ENCODE measurements around the gene OR2T35. TPM values are rescaled to one million over a fixed set of nuclear protein-coding genes. Genes with fewer than 3 reads are reported as not detected.

OR2T35 gene
- total RNA-seq, 3 donors from 2014 or later: not detected

GRCh38 chr1:248599396-248599795, 45.7 kb downstream of the OR2T35 start:
- H3K4me3 ChIP-seq: no peak overlapping the region
- H3K9me3 ChIP-seq: no peaks in the 10 kb centered on the region
- no peaks in the 10 kb centered on the region for H3K36me3 ChIP-seq (ENCODE audit: low read depth)
- DNase-seq: no peak
- no peak for TF ChIP-seq CTCF (IDR thresholded peaks at IDR 0.05)
- no peaks in the 10 kb centered on the region for H3K4me1 ChIP-seq (ENCODE audit: low read depth)
- intact Hi-C loops (cut with DNase I, micrococcal nuclease): no loop called here
- ATAC-seq: no peak

DNA sequence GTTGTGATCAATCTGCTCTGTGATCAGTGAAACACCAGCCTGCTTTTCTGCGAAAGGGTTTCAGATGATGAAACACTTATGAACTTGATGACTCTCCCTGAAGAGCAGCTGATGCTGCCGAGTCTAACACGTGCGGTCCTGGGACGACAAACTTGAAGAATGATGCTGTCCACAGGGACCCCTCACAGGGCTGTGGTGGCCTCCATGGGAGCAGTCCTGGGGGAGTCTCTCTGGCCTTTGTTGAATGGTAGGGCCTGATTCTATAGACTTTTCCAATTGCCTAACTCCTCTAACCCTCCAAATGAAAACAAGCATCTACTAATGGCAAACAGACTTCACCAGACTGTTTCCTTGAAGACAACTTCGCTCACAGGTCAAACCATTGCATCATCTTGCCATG, 47.5 kb downstream of the OR2T35 start, which contains the start of gene OR2T10:
OR2T10 (minus strand) TSS at position 112 of the 400 bp plus-strand sequence. CDS start 3,932 bp downstream, outside the sequence.
- DNase-seq (no peak), ATAC-seq (no peak)
- Histone ChIP-seq H3K36me3 (ENCODE audit: low read depth) (no peaks in the 10 kb centered on the region), H3K4me3 (no peak within 1 kb of the TSS), H3K4me1 (ENCODE audit: low read depth) (no peaks in the 10 kb centered on the region), H3K9me3 (no peaks in the 10 kb centered on the region)
- intact Hi-C loops (cut with DNase I, micrococcal nuclease): no loop called here
- no peak for TF ChIP-seq CTCF (IDR thresholded peaks at IDR 0.05)

- no peak for TF ChIP-seq CTCF (IDR thresholded peaks at IDR 0.05)
- Histone ChIP-seq H3K4me1 (ENCODE audit: low read depth) (no peaks in the 10 kb centered on the region), H3K9me3 (no peaks in the 10 kb centered on the region), H3K4me3 (no peak overlapping the region), H3K36me3 (ENCODE audit: low read depth) (no peaks in the 10 kb centered on the region)
- ATAC-seq: no peak
- no peak for DNase-seq
- intact Hi-C loops (cut with DNase I, micrococcal nuclease): no loop called here
Measured at GRCh38 chr1:248596615-248597014, 48.5 kb downstream of the OR2T35 start.

GRCh38 chr1:248593226-248593625, 51.9 kb downstream of the OR2T35 start:
- no peak for DNase-seq
- Histone ChIP-seq H3K36me3 (ENCODE audit: low read depth) (no peaks in the 10 kb centered on the region), H3K9me3 (no peaks in the 10 kb centered on the region), H3K4me1 (ENCODE audit: low read depth) (no peaks in the 10 kb centered on the region), H3K4me3 (no peak overlapping the region)
- intact Hi-C loops (cut with DNase I, micrococcal nuclease): no loop called here
- no peak for ATAC-seq
- no peak for TF ChIP-seq CTCF (IDR thresholded peaks at IDR 0.05)

GRCh38 chr1:248592655-248593054, 52.4 kb downstream of the OR2T35 start:
- Histone ChIP-seq H3K4me3 (no peak overlapping the region), H3K36me3 (ENCODE audit: low read depth) (no peaks in the 10 kb centered on the region), H3K9me3 (no peaks in the 10 kb centered on the region), H3K4me1 (ENCODE audit: low read depth) (no peaks in the 10 kb centered on the region)
- no peak for DNase-seq
- TF ChIP-seq CTCF (IDR thresholded peaks at IDR 0.05): no peak
- intact Hi-C loops (cut with DNase I, micrococcal nuclease): no loop called here
- ATAC-seq: no peak

GRCh38 chr1:248590055-248590454, 55.0 kb downstream of the OR2T35 start:
- DNase-seq: peak in 1 of 3 donors; percentile 42
- no peak for ATAC-seq
- TF ChIP-seq CTCF (IDR thresholded peaks at IDR 0.05): no peak

More at GRCh38 chr1:248590055-248590454, 55.0 kb downstream of the OR2T35 start:
- no peaks in the 10 kb centered on the region for H3K36me3 ChIP-seq (ENCODE audit: low read depth)
- H3K9me3 ChIP-seq: no peaks in the 10 kb centered on the region
- H3K4me1 ChIP-seq (ENCODE audit: low read depth): no peaks in the 10 kb centered on the region
- no peak overlapping the region for H3K4me3 ChIP-seq
- intact Hi-C loops (cut with DNase I, micrococcal nuclease): no loop called here
